ENCODE measurements around the gene UFM1.
"Not testable (repeated sequence)": the region's sequence is repeated elsewhere in the genome, so short reads cannot be mapped to it uniquely, and the experiment has no call there.

Gene UFM1

DNA sequence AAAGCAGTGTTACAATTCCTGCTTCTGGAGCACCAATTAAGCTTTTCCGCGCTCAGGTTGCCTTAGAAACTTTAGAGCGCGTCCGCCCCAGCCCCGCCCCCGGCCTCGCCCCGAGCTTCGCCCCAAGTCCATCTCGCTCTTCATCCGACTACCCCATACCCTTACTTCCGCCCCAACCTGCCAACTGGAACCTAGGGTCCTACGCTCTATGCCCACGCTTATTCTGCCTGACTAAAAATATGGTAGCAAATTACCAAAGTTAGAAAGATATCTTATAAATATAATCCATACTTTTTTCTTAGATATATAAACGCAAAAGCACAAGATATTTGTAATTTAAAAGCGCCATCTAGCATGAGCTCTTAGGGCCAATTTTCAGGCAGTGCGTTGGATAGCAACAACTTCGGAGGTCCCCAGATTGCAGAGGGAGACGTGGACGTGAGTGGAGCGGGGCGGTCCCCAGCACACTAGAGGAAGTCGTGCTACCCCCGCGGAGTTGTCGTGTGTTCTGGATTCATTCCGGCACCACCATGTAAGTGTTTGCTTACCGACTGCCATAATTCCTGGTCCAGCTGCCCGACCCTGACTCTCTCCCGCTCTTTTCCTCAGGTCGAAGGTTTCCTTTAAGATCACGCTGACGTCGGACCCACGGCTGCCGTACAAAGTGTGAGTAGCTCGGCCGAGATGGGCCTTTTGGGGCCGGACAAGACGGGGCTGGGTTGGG is at the start of gene UFM1:
Gene UFM1, plus strand, starts transcription at position 462 of the 724 bp plus-strand sequence. Its CDS starts 69 bp downstream, at position 531.
- peak; percentile 73 for DNase-seq (ENCODE audit: low read depth)

DNA sequence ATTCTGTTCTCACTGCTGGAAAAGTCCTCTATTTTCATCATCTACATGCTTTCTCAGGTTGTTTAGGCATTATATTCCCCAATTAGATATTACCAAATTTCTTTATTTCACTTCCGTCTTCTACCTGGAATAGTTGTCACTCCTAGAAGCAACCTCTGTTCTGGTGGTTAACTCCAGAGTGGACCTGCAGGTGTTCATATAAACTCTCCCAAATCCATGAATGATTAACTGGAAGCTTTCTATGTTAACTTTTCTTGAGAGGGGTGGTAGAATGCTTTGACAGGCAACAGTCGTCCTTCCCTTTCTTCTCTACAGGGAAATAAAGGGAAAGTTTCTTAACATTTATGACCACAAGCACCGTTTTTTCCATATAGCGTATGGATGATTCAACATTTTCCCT is 48.4 kb upstream of the UFM1 start:
- no peak for DNase-seq (ENCODE audit: low read depth)

DNA sequence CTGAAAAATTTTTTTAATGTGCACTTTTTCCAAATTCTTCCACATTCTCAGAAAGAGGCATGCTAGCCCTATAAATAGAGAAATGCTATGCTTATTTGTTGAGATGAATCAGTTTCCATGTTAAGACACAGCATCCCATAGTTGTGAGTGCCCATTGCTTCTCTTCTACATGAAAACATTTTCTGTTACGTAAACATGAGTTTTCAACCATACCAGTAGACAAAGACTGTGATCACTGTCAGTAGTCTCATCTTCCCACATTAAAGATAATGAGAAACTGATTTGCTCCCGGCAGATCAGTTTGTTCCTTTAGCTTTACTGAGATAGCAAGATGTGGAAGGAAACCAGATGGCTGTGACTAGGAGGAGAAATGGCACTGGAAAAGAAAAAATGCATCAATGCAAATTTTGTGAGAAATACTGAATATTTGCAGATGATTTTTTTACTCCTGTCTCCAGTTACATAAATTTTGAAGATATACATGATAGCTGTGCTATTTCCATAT is 45.8 kb upstream of the UFM1 start:
- DNase-seq (ENCODE audit: low read depth) = no peak

DNA sequence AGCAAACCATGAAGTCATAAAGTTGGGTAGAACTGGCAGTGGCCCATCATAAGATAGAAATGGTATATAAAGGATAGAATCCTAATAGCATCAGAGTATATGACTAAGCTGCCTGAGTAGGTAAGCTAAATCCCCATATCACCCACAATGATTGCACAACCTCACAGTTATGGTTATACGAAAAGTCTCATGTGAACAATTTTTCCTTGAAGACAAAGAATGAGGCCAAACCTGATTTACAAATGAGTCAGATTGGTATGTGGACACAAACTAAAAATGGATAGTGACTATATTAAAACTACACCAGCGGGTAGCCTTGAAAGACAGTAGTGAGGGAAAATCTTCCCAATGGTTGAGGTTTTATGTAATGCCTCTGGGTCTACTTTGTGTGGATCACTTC is 40.9 kb upstream of the UFM1 start:
- peak; percentile 15 for DNase-seq (ENCODE audit: low read depth)

DNA sequence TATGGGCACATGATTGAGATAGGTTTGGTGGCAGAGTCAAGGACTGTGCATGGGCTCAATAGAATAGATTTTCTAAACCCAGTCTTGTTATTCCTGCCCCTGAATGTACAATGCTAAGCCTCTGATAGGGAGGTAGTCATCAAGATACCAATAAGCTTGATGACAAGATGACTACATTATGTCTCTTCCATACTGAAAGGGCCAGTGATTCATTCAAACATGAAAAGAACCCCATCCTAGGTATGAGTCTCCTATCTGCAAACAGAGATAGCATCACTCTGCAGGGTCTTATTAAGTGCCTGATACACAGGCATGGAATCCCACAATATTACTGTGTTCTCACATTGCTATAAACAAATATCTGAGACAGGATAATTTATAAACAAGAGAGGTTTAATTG is 40.3 kb upstream of the UFM1 start:
- DNase-seq (ENCODE audit: low read depth) = no peak

DNA sequence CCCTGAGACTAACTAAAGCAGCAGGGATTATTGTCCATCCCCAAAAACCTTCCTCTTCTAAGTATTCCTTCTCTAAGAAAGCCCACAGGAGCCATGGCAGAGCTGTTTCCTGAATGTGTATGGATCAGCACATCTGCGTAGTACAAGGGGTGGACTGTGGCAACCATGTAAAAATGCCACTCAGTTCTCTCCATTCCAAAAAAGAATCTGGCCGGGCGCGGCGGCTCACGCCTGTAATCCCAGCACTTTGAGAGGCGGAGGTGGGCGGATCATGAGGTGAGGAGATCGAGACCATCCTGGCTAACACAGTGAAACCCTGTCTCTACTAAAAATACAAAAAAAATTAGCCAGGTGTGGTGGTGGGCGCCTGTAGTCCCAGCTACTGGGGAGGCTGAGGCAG is 38.5 kb upstream of the UFM1 start:
- DNase-seq (ENCODE audit: low read depth) = not testable (repeated sequence)

DNA sequence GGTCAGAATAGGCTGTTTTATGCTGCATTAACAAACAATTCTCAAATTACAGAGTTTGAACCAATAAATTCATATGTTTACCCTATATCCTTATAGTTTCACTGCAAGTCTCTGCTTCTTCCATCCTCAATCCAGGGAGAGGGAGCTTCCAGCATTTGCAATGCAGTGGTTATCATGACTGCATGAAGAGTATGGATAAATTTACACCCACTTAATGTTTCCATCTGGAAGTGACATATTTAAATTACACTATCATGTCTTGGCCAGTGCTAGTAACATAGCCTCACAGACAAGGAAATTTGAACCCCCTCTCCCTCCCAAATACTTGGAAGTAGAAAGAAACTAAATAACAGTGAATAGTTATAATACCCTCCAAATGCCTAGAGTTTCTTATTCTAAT is 33.5 kb upstream of the UFM1 start:
- DNase-seq (ENCODE audit: low read depth) = no peak

DNA sequence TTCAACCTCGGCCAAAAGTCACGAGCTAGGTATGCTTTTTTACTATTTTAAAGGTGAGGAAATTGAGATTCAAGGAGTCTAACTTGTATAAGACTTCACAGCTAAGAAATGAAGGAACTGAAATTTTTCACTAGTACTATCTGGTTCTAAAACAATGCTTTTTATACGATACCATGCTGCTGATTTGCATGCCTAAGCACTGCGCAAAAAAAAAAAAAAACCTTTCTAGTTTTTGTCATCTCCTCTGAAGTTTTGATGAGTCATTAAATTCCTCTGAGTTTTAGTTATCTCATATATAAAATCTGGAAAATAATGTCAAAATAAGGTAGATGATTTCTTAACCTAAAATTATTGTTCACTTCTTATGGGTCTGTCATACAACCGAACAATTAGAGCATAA is 28.0 kb upstream of the UFM1 start:
- no peak for DNase-seq (ENCODE audit: low read depth)

DNA sequence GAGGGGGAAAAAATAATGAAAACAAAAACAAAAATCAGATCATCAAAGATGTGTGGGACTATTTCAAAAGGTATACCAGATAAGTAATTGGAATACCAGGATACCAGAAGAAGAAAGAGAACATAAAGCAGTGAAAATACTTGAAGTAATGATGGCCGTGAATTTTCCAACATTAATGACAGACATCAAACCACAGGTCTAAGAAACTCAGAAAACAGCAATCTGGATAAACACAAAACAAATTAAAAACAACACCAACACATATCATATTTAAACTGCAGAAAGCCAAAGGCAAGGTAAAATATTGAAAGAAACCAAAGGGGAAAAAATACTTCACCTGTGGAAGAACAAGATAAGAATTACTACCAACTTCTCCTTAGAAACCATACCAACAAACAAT is 24.2 kb upstream of the UFM1 start:
- DNase-seq (ENCODE audit: low read depth) = no peak

DNA sequence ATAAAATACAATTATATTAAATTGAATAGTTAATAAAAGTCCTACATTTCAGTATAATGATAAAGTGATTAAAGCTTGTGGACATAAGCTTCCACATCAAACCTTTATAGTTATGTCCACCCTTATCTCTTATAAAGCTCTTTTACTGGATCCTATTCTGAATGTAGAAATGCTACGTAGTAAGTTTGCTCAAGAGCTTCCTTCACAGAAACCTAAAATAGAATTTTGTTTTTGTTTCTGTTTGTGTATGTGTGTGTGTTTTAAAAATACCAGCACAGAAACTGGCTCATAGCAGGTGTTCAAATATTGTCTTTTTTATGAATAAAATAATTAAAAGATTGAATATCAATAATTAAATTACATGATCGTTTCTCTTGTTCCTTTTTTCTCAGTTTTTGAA is 21.0 kb upstream of the UFM1 start:
- no peak for DNase-seq (ENCODE audit: low read depth)

DNA sequence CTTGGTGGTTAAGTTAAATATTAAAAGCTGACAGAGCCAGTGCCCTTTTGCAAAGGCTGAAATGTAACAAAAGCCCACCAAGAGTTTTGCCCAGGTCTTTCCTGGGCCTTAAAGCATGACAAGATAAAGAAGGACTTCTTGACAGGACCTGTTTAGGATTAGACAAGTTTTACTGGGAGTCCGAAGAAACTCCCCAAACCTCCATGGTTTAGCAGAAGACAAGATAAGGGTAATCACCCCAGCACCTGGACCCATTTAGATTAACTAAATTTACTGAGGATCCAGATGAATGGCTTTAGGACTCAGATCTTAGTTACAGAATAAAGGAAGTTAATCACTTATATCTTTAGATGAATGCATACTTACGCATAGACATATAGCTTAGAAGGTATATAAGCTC is 14.8 kb upstream of the UFM1 start:
- DNase-seq (ENCODE audit: low read depth) = no peak

DNA sequence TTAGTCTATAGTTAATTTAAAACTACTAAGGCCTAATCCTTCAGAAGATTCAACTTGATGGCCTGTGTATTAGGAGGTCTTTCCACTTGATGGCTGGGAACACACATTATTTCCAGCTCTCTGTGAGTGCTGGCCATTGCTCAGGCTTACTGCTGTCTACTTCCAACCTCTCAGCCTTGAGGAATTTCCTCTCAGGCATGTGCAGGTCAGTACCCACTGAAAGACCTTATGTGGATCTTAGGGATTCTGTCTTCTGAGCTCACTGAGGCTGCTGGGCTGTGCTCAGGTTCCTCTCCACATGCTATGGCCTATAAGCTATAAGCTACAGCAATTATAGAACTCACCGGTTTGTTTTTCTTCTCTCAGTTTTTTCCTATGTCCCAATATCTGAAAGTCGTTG is 11.6 kb upstream of the UFM1 start:
- no peak for DNase-seq (ENCODE audit: low read depth)

DNA sequence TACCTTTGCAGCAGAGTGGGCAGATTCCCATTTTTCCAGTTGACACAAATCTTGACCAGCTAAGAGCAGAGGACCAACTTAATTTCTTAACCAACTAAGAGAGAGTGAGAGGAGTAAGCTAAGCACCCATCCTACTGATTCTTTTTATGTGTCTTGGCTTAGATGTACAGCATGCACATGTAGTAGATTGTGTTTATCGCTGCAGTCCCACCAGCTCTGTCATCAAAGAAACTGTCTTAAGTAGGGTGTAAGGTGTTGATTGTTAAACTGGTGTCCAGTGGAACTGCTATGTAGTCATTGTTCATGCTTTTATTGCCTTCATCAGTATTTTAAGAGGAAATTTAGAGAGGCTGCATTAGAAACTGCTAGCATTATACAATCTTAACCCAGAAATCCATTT is 9.0 kb upstream of the UFM1 start:
- no peak for DNase-seq (ENCODE audit: low read depth)

DNA sequence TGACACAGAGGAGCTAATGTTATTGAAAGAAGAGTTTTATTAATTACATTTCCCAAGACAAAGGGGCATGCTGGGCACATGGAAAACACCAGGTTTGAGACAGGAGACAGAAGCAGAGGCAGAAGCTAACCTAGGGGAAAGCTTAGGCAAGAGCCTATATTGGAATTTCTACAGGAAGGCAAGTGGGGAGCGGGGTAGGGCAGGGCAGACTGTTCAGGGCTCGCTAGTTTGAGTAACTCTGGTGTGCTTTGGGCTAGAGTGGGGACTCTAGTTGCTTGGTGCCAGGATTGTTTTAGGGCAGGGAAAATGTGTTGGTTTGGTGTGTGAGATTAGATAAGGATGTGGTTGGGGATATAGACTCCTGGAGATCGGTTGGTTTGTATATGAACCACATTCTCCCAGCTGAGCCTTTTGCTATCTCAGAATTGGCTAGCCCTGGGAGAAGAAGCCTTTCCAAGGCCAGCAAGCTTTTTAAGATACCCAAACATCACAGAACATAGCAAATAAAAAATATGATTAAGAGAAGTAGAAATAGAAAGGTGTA is 8.4 kb upstream of the UFM1 start:
- DNase-seq (ENCODE audit: low read depth) = no peak

DNA sequence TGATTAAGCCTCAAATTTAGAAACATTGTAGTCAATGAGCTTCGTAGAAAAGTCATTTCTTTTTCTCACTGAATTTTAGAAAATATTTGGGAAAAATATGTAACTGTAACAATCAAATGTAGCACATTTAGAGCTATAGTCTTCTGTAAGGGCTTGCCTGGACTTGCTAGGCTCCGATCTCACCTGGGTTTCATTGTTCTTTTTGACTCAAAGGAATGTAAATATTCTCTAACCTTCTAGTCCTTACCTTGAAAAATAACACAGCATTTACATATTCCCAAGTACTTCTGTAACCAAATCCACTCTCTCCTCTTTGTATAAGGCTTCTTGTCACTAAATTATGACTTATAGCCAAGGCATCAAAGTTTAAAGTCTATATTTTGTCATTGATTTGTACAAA is 2.9 kb upstream of the UFM1 start:
- no peak for DNase-seq (ENCODE audit: low read depth)

DNA sequence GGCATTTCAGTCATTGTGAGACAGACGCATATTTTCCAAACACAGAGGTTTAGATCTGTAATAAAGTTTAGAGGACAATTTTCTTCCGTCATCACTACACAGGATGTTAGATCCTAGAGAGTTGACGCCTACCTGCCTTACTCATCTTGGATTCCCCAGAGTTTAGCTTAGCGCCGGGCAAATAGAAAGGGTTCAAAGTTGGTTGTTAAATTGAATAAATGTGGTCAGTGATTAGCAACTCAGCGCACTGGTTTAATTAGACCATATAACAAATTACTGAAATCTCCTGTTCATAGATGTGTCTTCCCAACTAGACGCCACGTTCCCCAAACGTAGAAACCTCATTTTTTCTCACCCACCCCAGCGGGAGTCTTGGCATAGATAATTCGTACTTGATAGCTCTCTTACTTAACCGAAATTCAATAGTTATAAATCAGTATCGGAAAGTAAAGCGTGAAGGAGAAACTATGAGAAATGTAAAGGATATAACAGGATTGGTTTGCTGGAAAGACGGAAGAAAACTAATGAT is 726 bp upstream of the UFM1 start:
- DNase-seq (ENCODE audit: low read depth) = no peak

DNA sequence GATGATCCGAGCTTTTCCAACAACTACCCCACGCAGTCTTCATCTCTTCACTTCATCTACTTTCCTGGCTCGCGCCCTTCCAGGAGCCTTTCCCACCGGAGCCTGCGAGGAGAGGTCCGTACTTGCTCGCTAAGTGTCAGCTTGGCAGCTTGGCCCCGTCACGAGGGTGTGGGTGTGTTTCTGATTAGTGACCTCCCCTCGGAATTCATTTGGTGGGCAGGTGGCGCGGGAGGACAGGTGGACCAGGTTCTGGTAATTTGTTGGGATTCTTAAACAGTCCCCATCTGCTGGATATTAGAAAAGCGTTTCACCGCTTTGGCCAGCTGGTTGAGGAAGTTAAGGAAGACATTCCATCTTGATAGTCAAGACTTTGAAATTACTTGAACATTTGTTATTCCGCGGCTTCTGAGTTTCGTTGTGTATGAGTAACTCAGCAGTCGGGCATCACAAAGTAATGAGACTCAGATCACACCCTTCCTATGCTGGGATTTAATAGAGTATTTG is 515 bp downstream of the UFM1 start:
- no peak for DNase-seq (ENCODE audit: low read depth)

DNA sequence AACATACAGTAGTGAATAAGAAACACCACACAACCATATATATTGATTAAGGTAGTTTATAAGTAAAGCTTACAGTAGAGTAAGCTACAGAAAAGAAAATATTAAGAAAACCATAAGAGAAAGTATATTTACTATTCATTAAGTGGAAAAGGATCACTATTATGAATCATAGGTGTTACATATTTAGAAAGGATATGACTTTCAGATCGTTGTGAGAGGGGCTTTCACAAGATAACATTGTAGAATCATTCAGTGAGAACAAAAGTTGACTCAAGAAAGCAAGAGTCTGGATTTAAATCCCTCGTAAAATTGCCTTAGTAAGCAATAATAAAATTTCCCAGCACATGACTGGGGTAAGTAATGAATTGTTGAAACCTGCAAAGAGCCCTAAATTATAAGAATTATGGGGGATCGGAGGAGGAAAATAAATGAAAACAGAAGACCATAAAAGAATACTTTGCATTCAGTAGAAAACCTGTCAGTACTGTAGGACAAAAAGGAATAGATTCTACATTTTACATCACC is 6.0 kb downstream of the UFM1 start:
- DNase-seq (ENCODE audit: low read depth) = no peak

DNA sequence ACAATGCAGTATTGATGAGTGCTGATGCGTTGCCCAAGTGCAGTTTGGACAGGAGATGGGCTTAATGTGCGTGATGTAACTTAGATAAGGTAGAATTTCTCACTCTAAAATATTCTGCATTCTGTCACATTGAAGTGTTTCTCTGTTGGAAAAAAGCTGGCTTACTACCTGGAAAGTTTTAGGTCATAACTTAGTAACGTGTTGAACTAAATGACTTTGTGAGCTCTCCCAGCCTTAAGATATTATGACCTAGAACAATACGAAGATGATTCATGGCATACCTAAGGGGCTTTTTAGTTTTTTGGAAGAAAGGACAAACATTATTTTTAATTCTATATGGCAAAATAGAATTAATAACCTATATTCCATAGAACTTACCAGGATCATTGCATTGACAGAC is 9.0 kb downstream of the UFM1 start:
- DNase-seq (ENCODE audit: low read depth) = no peak

DNA sequence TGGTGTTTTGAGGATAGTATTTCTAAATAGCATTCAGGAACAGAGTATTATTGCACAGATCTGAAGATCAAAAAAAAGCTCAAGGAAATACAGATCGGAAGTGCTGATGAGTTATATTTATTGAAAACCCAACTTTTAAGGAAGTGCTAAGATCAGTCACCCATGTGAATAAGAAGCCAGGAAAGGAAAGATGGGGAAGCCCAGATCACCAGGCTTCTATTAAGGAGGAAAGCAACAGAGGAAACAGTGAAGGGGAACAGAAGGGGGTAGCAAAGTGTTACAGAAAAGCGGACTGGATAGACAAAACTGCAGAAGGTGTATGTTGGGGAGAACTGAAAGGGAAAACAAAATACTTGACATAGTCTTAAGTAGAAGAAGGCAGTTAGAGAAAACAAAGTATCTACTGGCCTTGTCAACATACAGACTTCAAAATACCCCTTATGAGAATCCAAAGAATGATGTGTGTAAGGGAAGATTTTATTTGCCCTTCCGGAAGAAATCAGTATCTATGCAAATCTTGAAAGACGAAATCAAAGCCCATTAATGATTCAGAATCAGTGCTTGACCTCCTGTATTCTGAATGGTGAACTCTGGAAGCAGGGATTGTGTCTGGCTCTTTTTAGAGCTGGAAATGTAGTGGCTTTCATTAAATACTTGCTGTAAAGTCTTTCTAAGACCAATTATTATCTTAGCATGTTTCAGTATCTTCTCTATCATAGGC is 12.1 kb downstream of the UFM1 start:
- DNase-seq (ENCODE audit: low read depth) = no peak

DNA sequence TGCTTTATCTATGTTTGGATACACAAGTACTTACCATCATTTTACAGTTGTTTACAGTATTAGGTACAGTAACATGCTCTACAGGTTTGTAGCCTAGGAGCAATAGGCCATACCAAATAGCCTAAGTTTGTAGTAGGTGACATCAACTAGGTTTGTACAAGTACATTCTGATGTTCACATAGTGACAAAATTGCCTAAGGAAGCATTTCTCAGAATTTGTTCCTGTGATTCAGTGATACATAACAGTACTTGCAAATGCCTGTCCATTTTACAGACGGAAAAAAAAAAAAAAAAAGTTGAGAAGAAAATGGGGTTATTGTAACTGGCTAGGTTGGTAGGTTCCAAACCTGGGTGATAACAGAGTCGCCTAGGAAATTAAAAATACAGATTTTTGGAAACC is 13.6 kb downstream of the UFM1 start:
- DNase-seq (ENCODE audit: low read depth) = no peak

DNA sequence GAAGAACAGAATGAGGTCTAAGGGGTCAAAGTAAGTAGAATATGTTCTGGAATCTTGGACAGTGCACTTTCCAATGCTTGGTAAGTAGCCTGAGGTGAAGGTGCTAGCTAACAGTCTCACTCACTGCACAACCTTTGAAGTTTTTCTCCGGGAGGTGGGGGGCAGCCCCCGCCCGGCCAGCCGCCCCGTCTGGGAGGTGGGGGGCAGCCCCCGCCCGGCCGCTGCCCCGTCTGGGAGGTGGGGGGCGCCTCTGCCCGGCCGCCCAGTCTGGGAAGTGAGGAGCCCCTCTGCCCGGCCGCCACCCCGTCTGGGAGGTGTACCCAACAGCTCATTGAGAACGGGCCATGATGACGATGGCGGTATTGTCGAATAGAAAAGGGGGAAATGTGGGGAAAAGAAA is 14.1 kb downstream of the UFM1 start:
- DNase-seq (ENCODE audit: low read depth) = not testable (repeated sequence)

DNA sequence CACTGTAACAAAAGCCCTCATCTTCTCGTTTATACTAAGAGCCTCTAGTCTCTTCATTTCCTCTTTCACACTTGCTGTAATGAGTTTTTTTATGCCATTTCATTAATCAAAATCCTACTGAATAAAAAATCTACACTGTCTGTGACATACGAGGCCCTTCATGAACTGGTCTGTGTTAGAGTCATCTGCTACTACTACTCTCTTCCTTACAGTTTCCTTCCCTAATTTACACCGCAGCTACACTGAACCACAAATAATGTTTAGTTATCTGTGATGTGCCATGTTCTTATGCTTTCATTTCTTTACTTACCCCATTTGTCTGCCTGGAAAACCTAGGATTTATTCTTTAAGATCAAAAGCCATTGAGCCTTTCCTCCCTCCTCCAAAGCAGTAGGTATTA is 16.0 kb downstream of the UFM1 start:
- DNase-seq (ENCODE audit: low read depth) = no peak

All from HS-27A (cell line).